ENCODE data around the gene PGAM1. TPM values are rescaled to one million over a fixed set of nuclear protein-coding genes. Genes with fewer than 3 reads are reported as not detected.

PGAM1 gene
- total and polyA plus RNA-seq, 2 of the 13 experiments (the other 11 are each of a cell fraction or from before 2014, with no cell fraction given): 354 to 483 TPM

DNA sequence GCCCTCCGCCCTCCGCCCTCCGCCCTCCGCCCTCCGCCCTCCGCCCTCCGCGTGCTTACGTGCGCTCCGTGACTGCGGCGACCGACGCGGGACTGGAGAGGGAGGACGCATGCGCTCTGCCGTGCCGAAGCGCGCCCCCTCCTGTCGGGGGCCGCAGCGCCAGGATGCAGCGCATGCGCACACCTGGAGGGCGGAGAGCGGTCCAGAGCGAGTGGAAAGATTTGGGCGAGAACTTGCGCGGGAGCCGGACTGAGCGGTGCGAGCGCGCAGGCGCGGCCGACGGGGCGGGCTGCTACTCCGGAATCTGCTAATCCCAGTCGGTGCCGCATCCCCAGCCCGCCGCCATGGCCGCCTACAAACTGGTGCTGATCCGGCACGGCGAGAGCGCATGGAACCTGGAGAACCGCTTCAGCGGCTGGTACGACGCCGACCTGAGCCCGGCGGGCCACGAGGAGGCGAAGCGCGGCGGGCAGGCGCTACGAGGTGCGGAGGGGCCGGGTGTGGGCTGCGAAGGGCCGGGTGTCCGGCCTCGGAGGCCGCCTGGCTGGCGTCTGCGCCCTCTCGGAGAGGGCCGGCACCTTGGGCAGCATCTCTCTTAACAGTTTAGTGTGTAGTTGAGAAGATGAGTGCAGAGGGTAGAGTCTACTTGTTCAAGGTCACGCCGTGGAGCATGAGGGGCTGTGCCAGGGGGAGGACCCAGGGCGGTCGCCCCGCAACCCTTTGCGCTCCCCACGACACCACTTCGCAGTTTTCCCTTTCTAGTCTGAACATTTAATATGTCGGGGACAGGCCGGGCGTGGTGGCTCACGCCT, at the start of gene PGAM1 (continued):
- TF ChIP-seq ETV6 (CRISPR knock-in tag; conservative IDR thresholded peaks at IDR 0.05) (0 out of 2 replicates have a peak, but pooled peaks have one; percentile 46), ZZZ3 (CRISPR knock-in tag; IDR thresholded peaks at IDR 0.05; ENCODE audit: borderline replicate concordance) (no peak), ATF7-NPFF (CRISPR knock-in tag; IDR thresholded peaks at IDR 0.05; ENCODE audit: low read depth) (peak; percentile 89), TAF1 (CRISPR knock-in tag; IDR thresholded peaks at IDR 0.05) (peak; percentile 91), ZNF431 (CRISPR knock-in tag; IDR thresholded peaks at IDR 0.05; ENCODE audit: borderline replicate concordance, low read depth) (peak; percentile 82; the same call in 1 of the 2 replicates), ZNF883 (CRISPR knock-in tag; IDR thresholded peaks at IDR 0.05; ENCODE audit: not compliant biosample characterization) (peak; percentile 86), YEATS4 (CRISPR knock-in tag; IDR thresholded peaks at IDR 0.05; ENCODE audit: borderline replicate concordance) (peak; percentile 78; the same call in 1 of the 2 replicates), FOSL2 (CRISPR knock-in tag; IDR thresholded peaks at IDR 0.05) (peak; percentile 7; the same call in 1 of the 2 replicates), IRF2 (CRISPR knock-in tag; IDR thresholded peaks at IDR 0.05) (peak; percentile 84; the same call in 1 of the 2 replicates), NCOA2 (CRISPR knock-in tag; IDR thresholded peaks at IDR 0.05) (no peak), LCORL (IDR thresholded peaks at IDR 0.05) (no peak), LCORL (CRISPR knock-in tag; IDR thresholded peaks at IDR 0.05) (peak; percentile 80), CC2D1A (CRISPR knock-in tag; IDR thresholded peaks at IDR 0.05) (0 out of 2 replicates have a peak, but pooled peaks have one; percentile 42), HOXA5 (CRISPR knock-in tag; IDR thresholded peaks at IDR 0.05) (peak; percentile 57)
- TF ChIP-seq, protein P1, sequence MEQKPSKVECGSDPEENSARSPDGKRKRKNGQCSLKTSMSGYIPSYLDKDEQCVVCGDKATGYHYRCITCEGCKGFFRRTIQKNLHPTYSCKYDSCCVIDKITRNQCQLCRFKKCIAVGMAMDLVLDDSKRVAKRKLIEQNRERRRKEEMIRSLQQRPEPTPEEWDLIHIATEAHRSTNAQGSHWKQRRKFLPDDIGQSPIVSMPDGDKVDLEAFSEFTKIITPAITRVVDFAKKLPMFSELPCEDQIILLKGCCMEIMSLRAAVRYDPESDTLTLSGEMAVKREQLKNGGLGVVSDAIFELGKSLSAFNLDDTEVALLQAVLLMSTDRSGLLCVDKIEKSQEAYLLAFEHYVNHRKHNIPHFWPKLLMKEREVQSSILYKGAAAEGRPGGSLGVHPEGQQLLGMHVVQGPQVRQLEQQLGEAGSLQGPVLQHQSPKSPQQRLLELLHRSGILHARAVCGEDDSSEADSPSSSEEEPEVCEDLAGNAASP (CRISPR knock-in tag; IDR thresholded peaks at IDR 0.05; ENCODE audit: borderline replicate concordance): peak; percentile 14; the same call in 1 of the 2 replicates
- TF ChIP-seq, protein P2, sequence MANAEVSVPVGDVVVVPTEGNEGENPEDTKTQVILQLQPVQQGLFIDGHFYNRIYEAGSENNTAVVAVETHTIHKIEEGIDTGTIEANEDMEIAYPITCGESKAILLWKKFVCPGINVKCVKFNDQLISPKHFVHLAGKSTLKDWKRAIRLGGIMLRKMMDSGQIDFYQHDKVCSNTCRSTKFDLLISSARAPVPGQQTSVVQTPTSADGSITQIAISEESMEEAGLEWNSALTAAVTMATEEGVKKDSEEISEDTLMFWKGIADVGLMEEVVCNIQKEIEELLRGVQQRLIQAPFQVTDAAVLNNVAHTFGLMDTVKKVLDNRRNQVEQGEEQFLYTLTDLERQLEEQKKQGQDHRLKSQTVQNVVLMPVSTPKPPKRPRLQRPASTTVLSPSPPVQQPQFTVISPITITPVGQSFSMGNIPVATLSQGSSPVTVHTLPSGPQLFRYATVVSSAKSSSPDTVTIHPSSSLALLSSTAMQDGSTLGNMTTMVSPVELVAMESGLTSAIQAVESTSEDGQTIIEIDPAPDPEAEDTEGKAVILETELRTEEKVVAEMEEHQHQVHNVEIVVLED (CRISPR knock-in tag; IDR thresholded peaks at IDR 0.05; ENCODE audit: borderline replicate concordance): peak; percentile 85
- TF ChIP-seq, protein P3, sequence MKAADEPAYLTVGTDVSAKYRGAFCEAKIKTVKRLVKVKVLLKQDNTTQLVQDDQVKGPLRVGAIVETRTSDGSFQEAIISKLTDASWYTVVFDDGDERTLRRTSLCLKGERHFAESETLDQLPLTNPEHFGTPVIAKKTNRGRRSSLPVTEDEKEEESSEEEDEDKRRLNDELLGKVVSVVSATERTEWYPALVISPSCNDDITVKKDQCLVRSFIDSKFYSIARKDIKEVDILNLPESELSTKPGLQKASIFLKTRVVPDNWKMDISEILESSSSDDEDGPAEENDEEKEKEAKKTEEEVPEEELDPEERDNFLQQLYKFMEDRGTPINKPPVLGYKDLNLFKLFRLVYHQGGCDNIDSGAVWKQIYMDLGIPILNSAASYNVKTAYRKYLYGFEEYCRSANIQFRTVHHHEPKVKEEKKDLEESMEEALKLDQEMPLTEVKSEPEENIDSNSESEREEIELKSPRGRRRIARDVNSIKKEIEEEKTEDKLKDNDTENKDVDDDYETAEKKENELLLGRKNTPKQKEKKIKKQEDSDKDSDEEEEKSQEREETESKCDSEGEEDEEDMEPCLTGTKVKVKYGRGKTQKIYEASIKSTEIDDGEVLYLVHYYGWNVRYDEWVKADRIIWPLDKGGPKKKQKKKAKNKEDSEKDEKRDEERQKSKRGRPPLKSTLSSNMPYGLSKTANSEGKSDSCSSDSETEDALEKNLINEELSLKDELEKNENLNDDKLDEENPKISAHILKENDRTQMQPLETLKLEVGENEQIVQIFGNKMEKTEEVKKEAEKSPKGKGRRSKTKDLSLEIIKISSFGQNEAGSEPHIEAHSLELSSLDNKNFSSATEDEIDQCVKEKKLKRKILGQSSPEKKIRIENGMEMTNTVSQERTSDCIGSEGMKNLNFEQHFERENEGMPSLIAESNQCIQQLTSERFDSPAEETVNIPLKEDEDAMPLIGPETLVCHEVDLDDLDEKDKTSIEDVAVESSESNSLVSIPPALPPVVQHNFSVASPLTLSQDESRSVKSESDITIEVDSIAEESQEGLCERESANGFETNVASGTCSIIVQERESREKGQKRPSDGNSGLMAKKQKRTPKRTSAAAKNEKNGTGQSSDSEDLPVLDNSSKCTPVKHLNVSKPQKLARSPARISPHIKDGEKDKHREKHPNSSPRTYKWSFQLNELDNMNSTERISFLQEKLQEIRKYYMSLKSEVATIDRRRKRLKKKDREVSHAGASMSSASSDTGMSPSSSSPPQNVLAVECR (CRISPR knock-in tag; IDR thresholded peaks at IDR 0.05; ENCODE audit: borderline replicate concordance): peak; percentile 87; the same call in 1 of the 2 replicates
- TF ChIP-seq, protein P4, sequence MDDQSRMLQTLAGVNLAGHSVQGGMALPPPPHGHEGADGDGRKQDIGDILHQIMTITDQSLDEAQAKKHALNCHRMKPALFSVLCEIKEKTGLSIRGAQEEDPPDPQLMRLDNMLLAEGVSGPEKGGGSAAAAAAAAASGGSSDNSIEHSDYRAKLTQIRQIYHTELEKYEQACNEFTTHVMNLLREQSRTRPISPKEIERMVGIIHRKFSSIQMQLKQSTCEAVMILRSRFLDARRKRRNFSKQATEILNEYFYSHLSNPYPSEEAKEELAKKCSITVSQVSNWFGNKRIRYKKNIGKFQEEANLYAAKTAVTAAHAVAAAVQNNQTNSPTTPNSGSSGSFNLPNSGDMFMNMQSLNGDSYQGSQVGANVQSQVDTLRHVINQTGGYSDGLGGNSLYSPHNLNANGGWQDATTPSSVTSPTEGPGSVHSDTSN (CRISPR knock-in tag; IDR thresholded peaks at IDR 0.05; ENCODE audit: borderline replicate concordance): no peak
- TF ChIP-seq, protein P5, sequence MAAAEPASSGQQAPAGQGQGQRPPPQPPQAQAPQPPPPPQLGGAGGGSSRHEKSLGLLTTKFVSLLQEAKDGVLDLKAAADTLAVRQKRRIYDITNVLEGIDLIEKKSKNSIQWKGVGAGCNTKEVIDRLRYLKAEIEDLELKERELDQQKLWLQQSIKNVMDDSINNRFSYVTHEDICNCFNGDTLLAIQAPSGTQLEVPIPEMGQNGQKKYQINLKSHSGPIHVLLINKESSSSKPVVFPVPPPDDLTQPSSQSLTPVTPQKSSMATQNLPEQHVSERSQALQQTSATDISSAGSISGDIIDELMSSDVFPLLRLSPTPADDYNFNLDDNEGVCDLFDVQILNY (CRISPR knock-in tag; conservative IDR thresholded peaks at IDR 0.05): peak; percentile 71

Measured in HepG2 (cell line).